Vagina (tissue), 2 donors: Measurements from ENCODE around the gene VAV1.

Source experiments
- CTCF ChIP-seq, 3 experiments: fragments of 450-650 bp in 2 of 3; fragments of 200-600 bp in 1 of 3; sonication (generic) in 1 of 3; IDR thresholded peaks; one replicate each; pipeline ENCODE4 v1.5.1; 2017 to 2019; ENCODE audit warnings: antibody characterized with exemption in 3 of 3, mild to moderate bottlenecking in 2 of 3, moderate library complexity in 2 of 3
- POLR2A ChIP-seq, 2 donors: fragments of 450-650 bp; IDR thresholded peaks; one replicate each; pipeline ENCODE4 v1.6.1; 2017; ENCODE audit warnings: antibody characterized with exemption in 2 of 2, mild to moderate bottlenecking in 2 of 2, moderate library complexity in 2 of 2
- POLR2AphosphoS5 ChIP-seq, 2 donors: sonication (generic); formaldehyde crosslinking; IDR thresholded peaks; one replicate each; pipeline ENCODE4 v1.9.0; 2017; ENCODE audit warnings: antibody characterized with exemption in 2 of 2, mild to moderate bottlenecking in 2 of 2, low read depth in 1 of 2; ENCODE audit not compliant: insufficient read depth in 1 of 2

- TF ChIP-seq CTCF (IDR thresholded peaks at IDR 0.05) (no peak), POLR2AphosphoS5 (IDR thresholded peaks at IDR 0.05; ENCODE audit: insufficient read depth in 1 of 2, low read depth in 1 of 2) (no peak), POLR2A (IDR thresholded peaks at IDR 0.05) (no peak)
Measured at GRCh38 chr19:6809262-6809661, 36.8 kb downstream of the VAV1 start.
